ENCODE measurements around the gene ZCCHC24.

The ZCCHC24 gene

DNA sequence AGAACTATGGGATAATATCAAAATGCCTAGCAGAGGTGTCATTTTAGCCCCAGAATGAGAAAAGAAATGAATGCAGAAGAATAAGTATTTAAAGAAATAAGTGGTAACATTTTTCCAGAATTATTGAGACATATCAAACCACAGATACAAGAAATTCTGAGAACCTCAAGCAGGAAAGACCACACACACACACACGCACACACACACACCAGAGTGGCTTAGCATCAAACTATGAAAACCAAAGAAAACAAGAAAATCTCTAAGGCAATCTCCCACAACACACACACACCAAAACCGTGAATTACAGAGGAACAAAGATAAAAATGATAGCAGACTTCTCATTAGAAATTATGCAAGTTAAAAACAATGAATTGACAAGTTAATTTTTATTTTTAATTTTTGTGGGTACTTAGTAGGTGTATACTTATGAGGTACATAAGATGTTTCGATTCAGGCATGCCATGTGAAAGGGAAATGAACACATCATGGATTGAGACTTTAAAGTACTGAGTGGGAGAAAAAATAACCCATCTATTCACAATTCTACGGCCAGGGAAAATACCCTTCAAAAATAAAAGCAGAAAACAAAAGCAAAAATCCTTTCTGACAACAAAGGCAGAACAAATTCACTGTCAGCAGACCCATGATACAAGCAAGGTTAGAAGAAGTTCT is 83.6 kb downstream of the ZCCHC24 start:
- DNase-seq (ENCODE audit: insufficient read length, low spot score), result no peak
- TF ChIP-seq, protein P1, sequence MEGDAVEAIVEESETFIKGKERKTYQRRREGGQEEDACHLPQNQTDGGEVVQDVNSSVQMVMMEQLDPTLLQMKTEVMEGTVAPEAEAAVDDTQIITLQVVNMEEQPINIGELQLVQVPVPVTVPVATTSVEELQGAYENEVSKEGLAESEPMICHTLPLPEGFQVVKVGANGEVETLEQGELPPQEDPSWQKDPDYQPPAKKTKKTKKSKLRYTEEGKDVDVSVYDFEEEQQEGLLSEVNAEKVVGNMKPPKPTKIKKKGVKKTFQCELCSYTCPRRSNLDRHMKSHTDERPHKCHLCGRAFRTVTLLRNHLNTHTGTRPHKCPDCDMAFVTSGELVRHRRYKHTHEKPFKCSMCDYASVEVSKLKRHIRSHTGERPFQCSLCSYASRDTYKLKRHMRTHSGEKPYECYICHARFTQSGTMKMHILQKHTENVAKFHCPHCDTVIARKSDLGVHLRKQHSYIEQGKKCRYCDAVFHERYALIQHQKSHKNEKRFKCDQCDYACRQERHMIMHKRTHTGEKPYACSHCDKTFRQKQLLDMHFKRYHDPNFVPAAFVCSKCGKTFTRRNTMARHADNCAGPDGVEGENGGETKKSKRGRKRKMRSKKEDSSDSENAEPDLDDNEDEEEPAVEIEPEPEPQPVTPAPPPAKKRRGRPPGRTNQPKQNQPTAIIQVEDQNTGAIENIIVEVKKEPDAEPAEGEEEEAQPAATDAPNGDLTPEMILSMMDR (IDR thresholded peaks at IDR 0.05; ENCODE audit: insufficient read depth, missing control alignments), result no peak
- FAIRE-seq, result no peak

DNA sequence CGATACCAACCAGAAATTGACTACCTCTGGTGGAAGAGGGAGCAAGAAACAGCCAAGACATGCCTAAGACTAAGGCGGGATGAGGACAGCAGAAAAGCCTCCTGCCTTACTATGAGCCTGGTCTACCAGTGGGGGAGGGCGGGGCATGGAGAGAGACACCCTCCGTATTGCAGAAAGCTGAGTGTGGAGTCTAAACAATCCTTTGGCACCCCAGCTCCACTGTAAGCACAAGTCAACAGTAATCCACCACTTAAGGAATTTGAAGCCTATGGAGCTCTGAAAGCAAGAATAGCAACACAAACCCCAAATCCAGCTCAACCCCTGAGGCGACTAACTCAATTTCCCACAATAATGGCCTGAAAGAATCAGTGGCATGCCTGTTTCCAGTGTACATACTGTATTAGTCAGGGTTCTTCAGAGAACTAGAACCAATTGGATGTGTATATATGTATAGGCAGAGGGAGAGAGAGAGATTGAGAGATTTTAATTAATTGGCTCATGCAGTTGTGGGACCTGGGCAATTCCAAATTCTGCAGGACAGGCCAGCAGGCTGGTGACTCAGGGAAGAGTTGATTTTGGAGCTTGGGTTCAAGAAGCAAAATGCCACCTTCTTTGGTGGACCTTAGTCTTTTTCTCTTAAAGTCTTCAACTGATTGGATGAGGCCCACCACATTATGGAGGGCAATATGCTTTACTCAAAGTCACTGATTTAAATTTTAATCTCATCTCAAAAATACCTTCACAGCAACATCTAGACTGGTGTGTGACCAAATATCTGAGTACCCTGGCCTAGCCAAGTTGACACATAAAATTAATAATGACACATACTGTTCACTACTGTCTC is 84.7 kb downstream of the ZCCHC24 start:
- TF ChIP-seq, protein P1 (IDR thresholded peaks at IDR 0.05; ENCODE audit: insufficient read depth, missing control alignments), result no peak
- no peak for DNase-seq (ENCODE audit: insufficient read length, low spot score)
- no peak for FAIRE-seq

DNA sequence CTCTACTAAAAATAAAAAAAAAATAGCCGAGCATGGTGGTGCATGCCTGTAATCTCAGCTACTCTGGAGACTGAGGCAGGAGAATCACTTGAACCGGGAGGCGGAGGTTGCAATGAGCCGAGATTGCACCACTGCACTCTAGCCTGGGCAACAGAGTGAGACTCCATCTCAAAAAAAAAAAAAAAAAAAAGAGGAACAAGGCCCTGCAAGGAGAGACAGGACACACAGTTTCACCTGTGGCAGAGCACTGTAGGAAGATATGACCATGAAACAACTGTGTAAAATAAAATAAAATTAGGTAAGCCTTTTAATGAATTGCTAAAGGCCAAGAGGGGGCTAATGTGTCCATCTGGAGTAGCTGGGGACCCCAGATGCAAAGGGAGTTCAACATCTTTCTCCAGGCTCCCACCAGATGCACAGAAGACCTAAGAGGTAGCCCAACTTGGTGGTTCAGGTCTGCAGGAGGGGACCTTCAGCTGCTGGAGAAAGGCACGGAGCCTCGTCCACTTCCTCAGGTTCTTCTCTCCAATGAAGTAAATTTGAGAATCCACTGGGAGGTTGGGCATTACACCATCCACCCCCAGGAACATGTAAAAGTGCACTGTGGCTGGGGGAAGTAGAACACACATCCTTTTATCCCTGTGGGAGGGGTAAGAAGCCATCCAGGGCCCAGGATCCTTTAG is 85.5 kb downstream of the ZCCHC24 start:
- DNase-seq (ENCODE audit: insufficient read length, low spot score), result no peak
- FAIRE-seq, result no peak
- TF ChIP-seq, protein P1 (IDR thresholded peaks at IDR 0.05; ENCODE audit: insufficient read depth, missing control alignments), result no peak

DNA sequence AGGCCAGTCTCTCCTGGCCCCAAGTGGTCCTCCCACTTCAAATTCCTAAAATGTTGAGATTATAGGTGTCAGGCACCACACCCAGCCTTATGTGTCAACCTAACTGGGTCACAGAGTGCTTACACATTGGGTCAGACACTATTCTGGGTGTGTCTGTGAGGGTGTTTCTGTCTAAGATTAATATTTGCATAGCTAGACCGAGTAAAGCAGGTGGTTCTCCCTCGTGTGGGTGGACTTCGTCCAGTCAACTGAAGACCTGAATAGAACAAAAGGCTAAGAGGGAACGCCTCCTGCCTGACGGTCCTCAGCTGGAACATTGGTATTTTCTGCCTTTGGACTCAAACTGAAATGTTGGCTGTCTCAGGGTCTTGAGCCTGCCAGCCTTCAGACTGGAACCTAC is 86.6 kb downstream of the ZCCHC24 start:
- DNase-seq (ENCODE audit: insufficient read length, low spot score) (no peak), FAIRE-seq (no peak)
- TF ChIP-seq, protein P1 (IDR thresholded peaks at IDR 0.05; ENCODE audit: insufficient read depth, missing control alignments), result no peak

DNA sequence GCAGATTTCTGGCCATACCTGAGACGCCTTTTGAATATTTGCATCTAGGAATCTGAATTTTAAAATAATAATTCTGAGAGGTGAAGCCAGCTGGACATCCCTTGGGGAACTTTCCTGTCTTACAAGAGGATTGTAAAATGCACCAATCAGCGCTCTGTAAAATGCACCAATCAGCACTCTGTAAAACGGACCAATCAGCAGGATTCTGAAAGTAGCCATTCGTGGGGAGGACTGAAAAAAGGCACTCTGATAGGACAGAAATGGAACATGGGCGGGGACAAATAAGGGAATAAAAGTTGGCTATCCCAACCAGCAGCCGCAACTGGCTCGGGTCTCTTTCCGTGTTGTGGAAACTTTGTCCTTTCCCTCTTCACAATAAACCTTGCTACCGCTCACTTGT is 88.2 kb downstream of the ZCCHC24 start:
- TF ChIP-seq, protein P1 (IDR thresholded peaks at IDR 0.05; ENCODE audit: insufficient read depth, missing control alignments), result no peak
- FAIRE-seq (no peak), DNase-seq (ENCODE audit: insufficient read length, low spot score) (no peak)

DNA sequence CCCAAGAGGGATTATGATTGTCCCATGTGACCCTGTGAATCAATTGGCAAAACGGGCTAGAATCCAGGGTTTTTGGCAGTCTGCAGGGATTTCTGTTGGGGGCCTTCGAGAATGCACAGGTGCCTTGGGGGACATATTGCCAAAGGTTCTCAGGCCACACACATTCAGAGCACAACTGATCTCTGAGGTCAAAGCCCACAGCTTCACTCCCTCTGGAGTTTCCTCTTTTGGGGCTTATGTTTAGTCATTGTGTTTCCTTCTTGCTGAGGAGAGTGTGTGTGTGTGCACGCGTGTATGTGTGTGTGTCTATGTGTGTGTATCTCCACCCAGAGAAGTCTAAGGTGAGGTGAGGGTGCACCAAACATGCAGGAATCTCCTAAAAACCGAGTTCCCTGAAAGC is 89.3 kb downstream of the ZCCHC24 start:
- DNase-seq (ENCODE audit: insufficient read length, low spot score), result no peak
- FAIRE-seq, result no peak
- TF ChIP-seq, protein P1 (IDR thresholded peaks at IDR 0.05; ENCODE audit: insufficient read depth, missing control alignments), result no peak

All from D721Med (cell line).